ENCODE results near the gene GMEB2.

Gene GMEB2

DNA sequence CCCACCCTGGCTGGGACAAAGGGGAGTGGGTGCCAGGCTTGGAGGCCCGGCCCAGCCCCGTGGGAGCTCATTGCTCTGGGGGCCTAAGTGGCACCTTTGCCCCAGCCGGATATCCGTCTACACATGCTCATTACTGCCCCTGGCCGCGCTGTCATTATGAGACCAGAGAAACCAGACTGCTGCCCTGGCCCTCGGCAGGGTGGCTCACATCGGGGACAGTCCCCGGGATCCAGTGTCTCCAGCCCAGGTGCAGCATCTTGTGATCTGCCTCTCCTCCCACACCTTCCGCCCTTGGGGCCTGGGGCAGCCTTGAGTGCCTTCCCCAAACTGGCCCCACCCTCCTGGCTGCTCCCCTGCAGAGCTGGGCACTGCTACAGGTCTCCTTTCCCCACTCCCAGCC is 84.2 kb downstream of the GMEB2 start:
- no peak for DNase-seq

DNA sequence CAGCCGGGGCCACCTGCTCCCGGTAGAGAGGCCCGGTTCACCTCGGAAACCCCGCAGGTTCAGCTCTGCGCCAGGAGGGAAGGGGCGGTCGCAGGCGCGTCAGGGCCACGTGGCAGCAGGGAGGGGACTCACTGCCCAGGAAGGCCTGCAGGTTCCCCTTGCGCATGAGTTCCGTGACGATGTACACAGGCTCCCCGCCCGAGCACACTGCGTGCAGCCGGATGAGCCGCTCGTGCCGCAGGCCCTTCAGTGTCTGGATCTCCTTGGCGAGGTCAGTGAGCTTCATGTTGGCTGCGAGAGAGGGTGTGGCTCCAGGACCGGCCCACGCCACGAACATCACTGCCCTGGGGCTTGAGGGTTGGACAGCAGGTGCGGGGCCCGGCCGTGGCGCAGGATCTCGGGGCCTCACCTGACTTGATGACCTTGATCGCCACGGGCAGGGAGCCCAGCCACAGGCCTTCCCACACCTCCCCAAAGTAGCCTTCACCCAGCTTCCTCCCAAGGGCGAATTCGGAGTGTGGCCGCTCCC is 84.8 kb downstream of the GMEB2 start:
- no peak for DNase-seq

DNA sequence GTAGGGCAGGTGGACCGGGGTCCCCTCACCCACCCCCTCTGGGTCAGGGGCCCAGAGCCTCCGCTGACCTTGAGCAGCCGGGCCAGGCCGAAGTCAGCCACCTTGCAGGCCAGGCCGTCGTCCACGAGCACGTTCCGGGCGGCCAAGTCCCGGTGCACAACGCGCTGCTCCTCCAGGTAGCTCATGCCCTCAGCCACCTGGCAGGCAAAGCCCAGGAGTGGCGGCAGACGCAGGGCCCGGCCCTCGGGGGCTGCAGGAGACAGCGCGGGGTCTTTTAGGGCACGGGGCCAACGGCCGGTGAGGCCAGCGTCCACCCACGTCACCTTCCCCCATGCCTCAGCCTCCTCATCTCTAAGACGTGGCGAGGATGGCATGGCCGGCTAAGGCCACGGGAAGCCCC is 85.5 kb downstream of the GMEB2 start:
- no peak for DNase-seq

DNA sequence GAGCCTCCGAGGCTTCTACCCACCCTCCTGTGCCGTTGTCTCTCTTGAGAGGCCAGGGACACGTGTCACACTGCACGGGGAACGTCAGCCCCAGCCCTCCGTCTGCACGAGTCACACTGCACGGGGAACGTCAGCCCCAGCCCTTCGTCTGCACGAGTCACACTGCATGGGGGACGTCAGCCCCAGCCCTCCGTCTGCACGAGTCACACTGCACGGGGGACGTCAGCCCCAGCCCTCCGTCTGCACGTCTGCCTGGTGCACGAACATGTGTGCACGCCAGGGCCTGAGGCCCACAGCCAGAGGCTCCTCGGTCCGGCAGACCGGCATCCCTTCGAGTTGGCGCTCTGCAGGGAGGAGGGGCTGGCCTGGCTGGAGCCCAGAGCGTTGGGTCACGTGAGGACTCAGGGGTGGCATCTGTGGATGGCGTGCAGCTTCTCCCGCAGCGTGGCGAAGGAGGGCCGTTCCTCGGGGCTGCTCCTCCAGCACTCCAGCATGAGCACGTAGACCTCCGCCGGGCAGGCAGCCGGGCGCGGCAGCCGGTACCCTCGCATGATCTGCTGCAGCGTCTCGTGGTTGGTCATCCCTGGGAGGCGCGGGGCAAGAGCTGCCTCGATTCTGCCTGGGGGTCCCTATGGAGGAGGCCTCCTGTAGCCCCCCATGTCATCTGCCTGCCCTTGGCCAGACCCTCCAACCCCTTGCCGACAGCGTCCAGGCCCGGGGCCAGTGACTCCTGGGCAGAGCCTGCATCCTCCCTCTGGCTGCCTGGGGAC is 86.3 kb downstream of the GMEB2 start:
- no peak for DNase-seq

DNA sequence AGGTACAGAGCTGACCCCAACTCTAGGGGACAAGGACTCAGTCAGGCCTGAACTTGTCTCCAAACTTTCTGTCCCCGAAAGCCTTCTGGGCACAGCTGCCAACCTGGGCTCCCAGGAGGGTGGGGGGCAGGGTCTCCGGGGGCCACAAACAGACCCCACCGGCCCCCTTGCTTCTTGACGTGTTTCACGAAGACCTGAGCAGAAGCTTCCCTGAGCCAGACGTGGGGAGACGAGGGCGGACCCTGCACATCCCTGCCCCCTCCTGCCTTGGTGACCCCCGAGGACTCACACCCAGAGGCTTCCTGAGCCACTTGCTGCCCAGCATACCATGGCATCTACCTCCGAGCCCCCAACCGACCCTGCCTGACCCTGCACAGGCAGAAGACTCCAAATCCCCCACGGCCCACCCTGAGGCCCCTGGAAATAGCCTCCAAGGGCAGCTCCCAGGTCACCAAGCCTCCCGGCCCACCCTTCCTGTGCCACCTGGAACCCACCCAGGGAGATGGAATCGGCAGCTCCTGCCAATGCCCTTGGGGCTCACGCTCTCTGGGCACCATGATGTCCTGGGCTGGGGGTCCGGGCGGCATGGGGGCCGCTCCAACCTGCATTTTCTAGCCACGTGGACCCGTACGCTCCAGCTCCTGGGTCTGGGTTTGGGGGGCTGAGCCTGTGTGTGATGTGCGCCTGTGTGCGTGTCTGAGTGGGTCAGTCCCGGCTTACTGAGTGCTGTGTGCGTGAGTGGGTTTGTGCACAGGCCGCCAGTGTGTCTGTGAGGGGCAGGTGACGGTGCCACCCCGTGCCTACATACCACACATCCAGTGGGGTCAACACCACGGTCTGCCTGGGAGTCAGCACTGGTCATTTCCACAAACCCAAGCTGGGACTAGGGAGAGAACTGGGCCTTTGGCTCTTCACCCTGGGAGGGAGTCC is 87.2 kb downstream of the GMEB2 start:
- no peak for DNase-seq

DNA sequence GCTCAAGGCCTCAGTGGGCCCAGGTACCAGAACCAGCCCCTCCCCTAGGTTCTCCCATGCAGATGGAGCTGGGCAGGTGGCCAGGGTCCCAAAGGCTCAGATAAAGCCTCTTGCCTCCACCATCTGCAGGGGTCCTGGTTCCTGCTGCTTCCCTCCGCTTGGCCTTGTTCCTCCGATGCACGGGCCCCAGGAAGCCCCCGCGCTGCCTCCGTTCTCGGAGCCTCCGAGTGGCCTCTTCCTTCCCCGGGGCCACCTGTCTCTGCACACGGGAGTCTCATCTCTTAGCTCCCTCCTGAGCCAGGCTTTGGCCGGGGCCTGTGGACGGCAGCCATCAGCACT is 87.8 kb downstream of the GMEB2 start:
- DNase-seq, result no peak

DNA sequence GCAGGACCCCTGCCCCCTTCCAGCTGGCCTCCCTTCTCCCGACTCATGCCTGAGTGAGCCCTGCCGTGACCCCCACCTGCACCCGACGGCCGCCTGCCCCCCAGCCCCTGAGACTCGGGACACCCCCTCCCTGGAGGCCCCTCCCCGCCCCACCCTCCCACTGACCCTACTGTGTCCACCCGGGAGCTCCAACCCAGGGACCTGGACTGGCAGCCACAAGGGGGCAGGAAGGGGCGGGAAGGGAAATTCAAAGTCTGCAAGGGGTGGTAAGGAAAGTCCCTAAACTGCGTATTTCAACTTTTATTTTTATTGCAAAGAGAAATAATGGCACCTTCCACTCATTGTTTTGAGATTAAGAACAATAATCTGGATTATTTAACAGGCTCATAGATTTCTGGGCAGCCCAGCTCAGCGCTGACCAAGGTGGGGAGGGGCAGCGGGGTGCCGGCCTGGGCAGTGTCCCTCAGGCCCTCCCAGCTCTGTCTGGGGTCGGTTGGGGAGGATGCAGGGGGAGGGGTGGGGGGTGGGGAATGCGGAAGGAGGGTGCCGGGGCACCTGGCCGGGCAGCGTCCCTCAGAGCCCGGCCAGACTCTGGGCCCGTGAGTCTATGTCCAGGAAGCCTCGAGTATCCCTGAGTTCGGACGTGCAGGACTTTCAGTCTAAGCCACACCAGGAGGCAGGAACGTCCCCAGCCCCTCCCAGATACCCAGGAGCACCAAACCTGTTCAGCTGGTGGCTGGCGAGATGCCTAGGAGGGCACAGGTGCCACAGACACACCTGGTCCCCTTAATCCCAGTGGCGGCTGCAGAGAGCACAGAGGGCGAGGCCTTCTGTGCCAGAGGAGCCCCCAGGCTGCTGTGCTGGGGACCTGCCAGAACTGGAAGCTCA is 88.5 kb downstream of the GMEB2 start:
- DNase-seq, result no peak

Data from NCI-H187 (cell line).